22Rv1 (cell line): ENCODE results near the gene RRAD.
"Not testable (repeated sequence)": the region's sequence is repeated elsewhere in the genome, so short reads cannot be mapped to it uniquely, and the experiment has no call there.

Source experiments
- CTCF ChIP-seq: fragments of 450-650 bp; IDR thresholded peaks from 2 replicates; pipeline ENCODE4 v1.5.1; 2017; ENCODE audit warnings: mild to moderate bottlenecking
- ZFX ChIP-seq: fragments of 450-650 bp; IDR thresholded peaks from 2 replicates; pipeline ENCODE4 v1.6.1; 2017; ENCODE audit warnings: antibody characterized with exemption, borderline replicate concordance

- TF ChIP-seq ZFX, CTCF: not testable (repeated sequence)
Observed at GRCh38 chr16:66934839-66935313, 9.5 kb upstream of the RRAD start.
